ENCODE data around the gene TLR4. TPM values are rescaled to one million over a fixed set of nuclear protein-coding genes. Genes with fewer than 3 reads are reported as not detected.

Gene TLR4
- total and polyA plus RNA-seq, 10 of the 15 experiments (the other 5 are each of a cell fraction or from before 2014, with no cell fraction given) = 0.03 to 0.50 (median 0.16) TPM

DNA sequence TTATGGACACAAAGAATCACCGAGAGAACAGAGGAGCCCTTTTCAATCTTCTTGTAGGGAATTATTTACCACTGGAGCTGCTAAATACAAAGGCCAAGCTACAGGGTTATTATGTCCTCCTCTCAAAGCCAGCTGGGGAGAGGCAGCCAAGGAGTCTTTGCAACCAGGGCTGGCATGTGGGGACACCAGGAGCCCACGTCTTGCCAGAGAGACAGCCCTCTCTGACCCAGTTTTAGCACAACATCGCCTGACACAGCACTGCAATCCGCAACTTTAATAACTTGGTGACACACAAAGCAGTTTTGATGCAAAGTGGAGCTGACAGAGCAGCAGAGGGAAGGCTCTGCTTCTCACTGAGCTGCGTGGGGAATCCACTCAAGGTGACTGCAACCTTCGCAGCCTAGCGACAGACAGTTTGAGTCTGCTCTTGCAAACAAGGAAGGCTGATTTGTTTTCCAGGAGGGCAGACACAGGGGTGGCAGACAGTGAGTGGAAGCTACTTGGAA lies 33.6 kb downstream of the TLR4 start:
- CTCF ChIA-PET = no interaction called here
- H3K4me3 ChIP-seq = no peak overlapping the region
- no peak for TF ChIP-seq RCOR1 (conservative IDR thresholded peaks at IDR 0.05; ENCODE audit: low read depth, low read length)
- TF ChIP-seq BHLHE40 (IDR thresholded peaks at IDR 0.05; ENCODE audit: borderline replicate concordance in 1 of 2, low read depth in 2 of 2, low read length in 1 of 2) = no peak
- no peak for TF ChIP-seq MXI1 (IDR thresholded peaks at IDR 0.05; ENCODE audit: low read depth, low read length)
- no peak for TF ChIP-seq GABPA (IDR thresholded peaks at IDR 0.05; ENCODE audit: low read depth)
- no peak for TF ChIP-seq WRNIP1 (IDR thresholded peaks at IDR 0.05; ENCODE audit: borderline replicate concordance, low read depth, low read length)
- no peak for TF ChIP-seq POLR2AphosphoS5 (IDR thresholded peaks at IDR 0.05; ENCODE audit: low read length)
- no peak for TF ChIP-seq GATAD2B (conservative IDR thresholded peaks at IDR 0.05; ENCODE audit: low read depth)
- TF ChIP-seq, protein P1, sequence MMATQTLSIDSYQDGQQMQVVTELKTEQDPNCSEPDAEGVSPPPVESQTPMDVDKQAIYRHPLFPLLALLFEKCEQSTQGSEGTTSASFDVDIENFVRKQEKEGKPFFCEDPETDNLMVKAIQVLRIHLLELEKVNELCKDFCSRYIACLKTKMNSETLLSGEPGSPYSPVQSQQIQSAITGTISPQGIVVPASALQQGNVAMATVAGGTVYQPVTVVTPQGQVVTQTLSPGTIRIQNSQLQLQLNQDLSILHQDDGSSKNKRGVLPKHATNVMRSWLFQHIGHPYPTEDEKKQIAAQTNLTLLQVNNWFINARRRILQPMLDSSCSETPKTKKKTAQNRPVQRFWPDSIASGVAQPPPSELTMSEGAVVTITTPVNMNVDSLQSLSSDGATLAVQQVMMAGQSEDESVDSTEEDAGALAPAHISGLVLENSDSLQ (IDR thresholded peaks at IDR 0.05) = no peak
- no peak for TF ChIP-seq ZNF274 (IDR thresholded peaks at IDR 0.05; ENCODE audit: insufficient read depth, insufficient read length)
- no peak for TF ChIP-seq TAF1 (IDR thresholded peaks at IDR 0.05; ENCODE audit: borderline replicate concordance, low read depth, low read length)
- no peak for TF ChIP-seq ZNF24 (IDR thresholded peaks at IDR 0.05)
- no peak for TF ChIP-seq EGR1 (IDR thresholded peaks at IDR 0.05; ENCODE audit: borderline replicate concordance in 1 of 2, low read depth in 2 of 2, low read length in 2 of 2)
- no peak for TF ChIP-seq EP300 (IDR thresholded peaks at IDR 0.05; ENCODE audit: borderline replicate concordance in 1 of 2, control insufficient read depth in 1 of 2, low read depth in 2 of 2, low read length in 2 of 2)
- TF ChIP-seq, protein P2, sequence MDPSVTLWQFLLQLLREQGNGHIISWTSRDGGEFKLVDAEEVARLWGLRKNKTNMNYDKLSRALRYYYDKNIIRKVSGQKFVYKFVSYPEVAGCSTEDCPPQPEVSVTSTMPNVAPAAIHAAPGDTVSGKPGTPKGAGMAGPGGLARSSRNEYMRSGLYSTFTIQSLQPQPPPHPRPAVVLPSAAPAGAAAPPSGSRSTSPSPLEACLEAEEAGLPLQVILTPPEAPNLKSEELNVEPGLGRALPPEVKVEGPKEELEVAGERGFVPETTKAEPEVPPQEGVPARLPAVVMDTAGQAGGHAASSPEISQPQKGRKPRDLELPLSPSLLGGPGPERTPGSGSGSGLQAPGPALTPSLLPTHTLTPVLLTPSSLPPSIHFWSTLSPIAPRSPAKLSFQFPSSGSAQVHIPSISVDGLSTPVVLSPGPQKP (IDR thresholded peaks at IDR 0.05; ENCODE audit: low read depth, low read length) = no peak
- no peak for TF ChIP-seq CHD1 (IDR thresholded peaks at IDR 0.05; ENCODE audit: low read depth, low read length)
- TF ChIP-seq YY1 (IDR thresholded peaks at IDR 0.05; ENCODE audit: low read depth, low read length) = no peak
- TF ChIP-seq NFYA (IDR thresholded peaks at IDR 0.05; ENCODE audit: borderline replicate concordance, low read depth, low read length) = no peak
- TF ChIP-seq, protein P3, sequence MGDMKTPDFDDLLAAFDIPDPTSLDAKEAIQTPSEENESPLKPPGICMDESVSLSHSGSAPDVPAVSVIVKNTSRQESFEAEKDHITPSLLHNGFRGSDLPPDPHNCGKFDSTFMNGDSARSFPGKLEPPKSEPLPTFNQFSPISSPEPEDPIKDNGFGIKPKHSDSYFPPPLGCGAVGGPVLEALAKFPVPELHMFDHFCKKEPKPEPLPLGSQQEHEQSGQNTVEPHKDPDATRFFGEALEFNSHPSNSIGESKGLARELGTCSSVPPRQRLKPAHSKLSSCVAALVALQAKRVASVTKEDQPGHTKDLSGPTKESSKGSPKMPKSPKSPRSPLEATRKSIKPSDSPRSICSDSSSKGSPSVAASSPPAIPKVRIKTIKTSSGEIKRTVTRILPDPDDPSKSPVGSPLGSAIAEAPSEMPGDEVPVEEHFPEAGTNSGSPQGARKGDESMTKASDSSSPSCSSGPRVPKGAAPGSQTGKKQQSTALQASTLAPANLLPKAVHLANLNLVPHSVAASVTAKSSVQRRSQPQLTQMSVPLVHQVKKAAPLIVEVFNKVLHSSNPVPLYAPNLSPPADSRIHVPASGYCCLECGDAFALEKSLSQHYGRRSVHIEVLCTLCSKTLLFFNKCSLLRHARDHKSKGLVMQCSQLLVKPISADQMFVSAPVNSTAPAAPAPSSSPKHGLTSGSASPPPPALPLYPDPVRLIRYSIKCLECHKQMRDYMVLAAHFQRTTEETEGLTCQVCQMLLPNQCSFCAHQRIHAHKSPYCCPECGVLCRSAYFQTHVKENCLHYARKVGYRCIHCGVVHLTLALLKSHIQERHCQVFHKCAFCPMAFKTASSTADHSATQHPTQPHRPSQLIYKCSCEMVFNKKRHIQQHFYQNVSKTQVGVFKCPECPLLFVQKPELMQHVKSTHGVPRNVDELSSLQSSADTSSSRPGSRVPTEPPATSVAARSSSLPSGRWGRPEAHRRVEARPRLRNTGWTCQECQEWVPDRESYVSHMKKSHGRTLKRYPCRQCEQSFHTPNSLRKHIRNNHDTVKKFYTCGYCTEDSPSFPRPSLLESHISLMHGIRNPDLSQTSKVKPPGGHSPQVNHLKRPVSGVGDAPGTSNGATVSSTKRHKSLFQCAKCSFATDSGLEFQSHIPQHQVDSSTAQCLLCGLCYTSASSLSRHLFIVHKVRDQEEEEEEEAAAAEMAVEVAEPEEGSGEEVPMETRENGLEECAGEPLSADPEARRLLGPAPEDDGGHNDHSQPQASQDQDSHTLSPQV (IDR thresholded peaks at IDR 0.05) = no peak

More for the DNA sequence above, 33.6 kb downstream of the TLR4 start:
- no peaks in the 10 kb centered on the region for H3K79me2 ChIP-seq (ENCODE audit: control insufficient read depth, insufficient read depth, low read length)
- in situ Hi-C loops (cut with MboI) = no loop called here
- ChIA-PET POLR2A (interaction anchor here (0.7 kb wide), 1 partner anchor 13 kb away, joined by 3 read pairs; no protein-coding TSS in a partner anchor), SMC1A (ENCODE audit: uncharacterized antibody, unreplicated experiment) (interaction anchor here (1.1 to 1.3 kb wide), 2 partner anchors 19 to 198 kb away, joined by 3 to 4 read pairs; no protein-coding TSS in a partner anchor), RAD21 (ENCODE audit: unreplicated experiment) (no interaction called here)
- H3K9ac ChIP-seq (ENCODE audit: control insufficient read depth, insufficient read depth, low read length) = no peak overlapping the region
- no peaks in the 10 kb centered on the region for H3K9me3 ChIP-seq (replicated peaks; ENCODE audit: control insufficient read depth, insufficient read depth, low read length)
- H3K27ac ChIP-seq (ENCODE audit: control insufficient read depth, insufficient read depth) = no peak overlapping the region
- DNase-seq (ENCODE audit: low read depth, low spot score) (no peak), FAIRE-seq (no peak), ATAC-seq (no peak)
- no peak overlapping the region for H3K4me2 ChIP-seq (ENCODE audit: control insufficient read depth, insufficient read depth)
- no TSS peak for BruUV-seq (replicated peaks)
- H4K20me1 ChIP-seq (ENCODE audit: control insufficient read depth, insufficient read depth) = no peaks in the 10 kb centered on the region
- no peaks in the 10 kb centered on the region for H3K36me3 ChIP-seq (ENCODE audit: control insufficient read depth in 2 of 2, insufficient read depth in 2 of 2, low read length in 1 of 2)
- WGBS (ENCODE audit: insufficient coverage, insufficient replicate concordance, low lambda C conversion rate, missing lambda C conversion rate) = 28% methylated on average over 7 of the region's 7 CpGs
- no peaks in the 10 kb centered on the region for H3K4me1 ChIP-seq (ENCODE audit: control insufficient read depth, insufficient read depth, low read length)
- H2AFZ ChIP-seq (ENCODE audit: control insufficient read depth, low read depth, low read length) = no peak overlapping the region
- H3K27me3 ChIP-seq (replicated peaks in 1 of 2; ENCODE audit: control insufficient read depth in 2 of 2, insufficient read depth in 2 of 2, low read length in 1 of 2) = peaks cover 0 to 2% of the 10 kb centered on the region in 2 experiments; a peak in 1 of 4 replicates
- intact Hi-C loops (cut with micrococcal nuclease; ENCODE audit: unreplicated experiment) = no loop called here

Measured in GM12878 (cell line).